ENCODE measurements around the gene ZNF213. TPM values are rescaled to one million over a fixed set of nuclear protein-coding genes. Genes with fewer than 3 reads are reported as not detected.

ZNF213 gene
- total and polyA plus RNA-seq, 2 experiments from 2014 or later: 2.9 to 10.4 TPM

- no peak overlapping the region for H3K27ac Mint-ChIP-seq
- peaks cover 6% of the 10 kb centered on the region; the same call in 1 of the 2 replicates for H3F3A ChIP-seq (replicated peaks; ENCODE audit: low read depth)
- H3K4me1 Mint-ChIP-seq: peaks cover 5% of the 10 kb centered on the region; the same call in 1 of the 3 replicates
- H3K36me3 Mint-ChIP-seq (ENCODE audit: low read depth): peaks cover 6% of the 10 kb centered on the region
- H3K36me3 ChIP-seq (ENCODE audit: insufficient read depth): no peaks in the 10 kb centered on the region; the same call in 1 of the 2 replicates
- no peak overlapping the region for H3K4me3 Mint-ChIP-seq
- no peak overlapping the region for H2AFZ ChIP-seq
- H3K79me2 ChIP-seq (replicated peaks; ENCODE audit: insufficient read depth): no peaks in the 10 kb centered on the region
- no peak for TF ChIP-seq ZNF114 (CRISPR knock-in tag; IDR thresholded peaks at IDR 0.05)
- TF ChIP-seq CTCF (conservative IDR thresholded peaks at IDR 0.05; ENCODE audit: low read depth in 2 of 2): no peak
- TF ChIP-seq ZNF462 (CRISPR knock-in tag; IDR thresholded peaks at IDR 0.05): no peak
- TF ChIP-seq ZNF331 (CRISPR knock-in tag; IDR thresholded peaks at IDR 0.05; ENCODE audit: low read depth): no peak
- no peak for TF ChIP-seq EZH2phosphoT487 (IDR thresholded peaks at IDR 0.05; ENCODE audit: unreplicated experiment)
- no peak for TF ChIP-seq ETS1 (IDR thresholded peaks at IDR 0.05)
- TF ChIP-seq POLR2AphosphoS5 (IDR thresholded peaks at IDR 0.05; ENCODE audit: low read depth): no peak
- TF ChIP-seq CREB1 (CRISPR knock-in tag; IDR thresholded peaks at IDR 0.05; ENCODE audit: low read depth): no peak
- TF ChIP-seq JUNB (IDR thresholded peaks at IDR 0.05; ENCODE audit: unreplicated experiment): no peak
- TF ChIP-seq REST (IDR thresholded peaks at IDR 0.05; ENCODE audit: unreplicated experiment): no peak
- TF ChIP-seq NANOG (IDR thresholded peaks at IDR 0.05; ENCODE audit: borderline replicate concordance): no peak
- TF ChIP-seq EZH2 (IDR thresholded peaks at IDR 0.05; ENCODE audit: low read depth, unreplicated experiment): no peak
- no peak for TF ChIP-seq STAT1 (IDR thresholded peaks at IDR 0.05; ENCODE audit: unreplicated experiment)
- no peaks in the 10 kb centered on the region; the same call in 1 of the 2 replicates for H3K4me1 ChIP-seq (ENCODE audit: insufficient read depth)
- ATAC-seq (no peak), DNase-seq (ENCODE audit: low spot score) (no peak)
- peaks cover 13% of the 10 kb centered on the region for H3K27me3 ChIP-seq (ENCODE audit: insufficient read depth)
- H3K27me3 Mint-ChIP-seq (ENCODE audit: insufficient read depth, low read depth, poor library complexity): peaks cover 20% of the 10 kb centered on the region
- no peaks in the 10 kb centered on the region for H4K20me1 ChIP-seq (replicated peaks; ENCODE audit: insufficient read depth)
- H3K9me2 ChIP-seq (ENCODE audit: insufficient read depth): no peaks in the 10 kb centered on the region
- H3K9me3 Mint-ChIP-seq: peaks cover 3% of the 10 kb centered on the region; the same call in 2 of the 3 replicates
- no peak overlapping the region for H3K27ac ChIP-seq (ENCODE audit: low read depth)
- H3K4me2 ChIP-seq: no peak overlapping the region
- H3K4me3 ChIP-seq: no peak overlapping the region
Observed at GRCh38 chr16:3143598-3144320, 8.9 kb downstream of the ZNF213 start.
